Activated CD4-positive, alpha-beta T cell treated with anti-CD3 and anti-CD28 coated beads, Interleukin-2, amount 10 ng/mL, durations not matched to agents 7 days and 5 days (primary cell): Measurements from ENCODE around the gene EVL. TPM values are rescaled to one million over a fixed set of nuclear protein-coding genes. Genes with fewer than 3 reads are reported as not detected.

Experiments used
- CTCF ChIA-PET: fragments of 350-600 bp; sonication (Branson Sonifier 250); formaldehyde crosslinking; loops from one replicate; lab custom pipeline; 2021; ENCODE audit warnings: antibody characterized with exemption; lab: Charles Lee
- POLR2A ChIA-PET: fragments of 350-600 bp; sonication (Branson Sonifier 250); formaldehyde crosslinking; loops from one replicate; lab custom pipeline; 2021; ENCODE audit warnings: antibody characterized with exemption; lab: Charles Lee
- DNase-seq: peaks from one replicate; pipeline ENCODE4 v3.0.0-alpha.2; 2020
- H3K27ac Mint-ChIP-seq: one replicate; pipeline ENCODE4 v1.8.0; 2021; ENCODE audit warnings: mild to moderate bottlenecking, moderate library complexity, mixed read lengths
- H3K27me3 Mint-ChIP-seq: one replicate; pipeline ENCODE4 v1.8.0; 2021; ENCODE audit warnings: mixed read lengths
- H3K36me3 Mint-ChIP-seq: one replicate; pipeline ENCODE4 v1.8.0; 2021; ENCODE audit warnings: low read depth, mixed read lengths
- H3K4me1 Mint-ChIP-seq: one replicate; pipeline ENCODE4 v1.8.0; 2021; ENCODE audit warnings: mixed read lengths
- H3K4me3 Mint-ChIP-seq: one replicate; pipeline ENCODE4 v1.8.0; 2021; ENCODE audit warnings: mild to moderate bottlenecking, moderate library complexity, mixed read lengths
- H3K9me3 Mint-ChIP-seq: one replicate; pipeline ENCODE4 v1.8.0; 2021; ENCODE audit warnings: mixed read lengths
- total RNA-seq, 2 experiments: library from RNA; stranded (reverse); gene quantifications; one replicate each; pipeline ENCODE4 v1.2.3, GENCODE V29; 2021

EVL gene
- total RNA-seq, 2 experiments from 2014 or later: 1,017 to 1,048 TPM

DNA sequence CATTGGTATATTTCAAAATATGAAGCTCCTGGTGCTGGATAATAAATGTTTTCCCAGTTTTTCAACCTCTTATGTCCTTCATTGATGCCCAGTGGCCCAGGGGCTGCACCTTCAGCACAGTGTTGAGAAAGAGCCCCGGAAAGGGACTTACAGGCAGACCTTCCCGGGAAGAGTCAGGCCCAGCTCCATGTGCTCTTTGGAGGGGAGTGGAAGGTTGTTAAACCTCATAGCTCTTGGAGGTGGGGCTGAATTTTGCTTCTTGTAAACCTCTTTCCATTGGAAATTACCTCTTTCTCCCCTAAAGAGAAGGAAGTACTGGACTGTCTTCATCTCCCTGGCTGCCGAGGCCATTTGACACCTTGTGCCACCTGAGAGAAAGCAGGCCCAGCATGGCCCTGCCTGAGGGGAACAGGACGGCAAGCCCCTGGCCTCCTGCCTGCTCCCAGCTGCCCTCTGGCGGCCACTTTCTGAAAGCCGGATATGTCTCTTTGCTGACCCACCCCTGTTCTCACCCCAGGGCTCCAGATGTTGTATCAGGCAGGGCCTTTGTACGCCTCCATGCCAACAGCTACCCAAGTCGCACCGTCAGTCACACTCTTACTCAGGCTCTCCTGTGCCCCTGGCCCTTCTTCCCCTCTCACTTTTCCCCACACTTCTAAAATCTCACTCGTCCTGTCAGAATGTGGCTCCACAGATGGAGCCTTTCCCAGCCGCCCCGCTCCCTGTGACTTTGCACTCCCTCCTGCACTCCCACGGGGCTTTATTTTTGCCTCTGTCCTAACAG, 43.0 kb downstream of the EVL start:
- H3K4me1 Mint-ChIP-seq: peaks cover 80% of the 10 kb centered on the region
- no peaks in the 10 kb centered on the region for H3K27me3 Mint-ChIP-seq
- CTCF ChIA-PET: interaction anchor here (0.5 to 4.5 kb wide), 22 partner anchors 9 to 772 kb away, joined by 3 to 56 read pairs (median 6); partner anchors contain the start of gene EVL
- H3K4me3 Mint-ChIP-seq: no peak overlapping the region
- no peaks in the 10 kb centered on the region for H3K9me3 Mint-ChIP-seq
- POLR2A ChIA-PET: interaction anchor here (0.6 kb wide), 2 partner anchors 42 to 132 kb away, joined by 3 to 4 read pairs; no protein-coding TSS in a partner anchor
- DNase-seq: peak; percentile 88
- peaks cover 85% of the 10 kb centered on the region for H3K36me3 Mint-ChIP-seq
- H3K27ac Mint-ChIP-seq: peak overlapping the region; percentile 87

DNA sequence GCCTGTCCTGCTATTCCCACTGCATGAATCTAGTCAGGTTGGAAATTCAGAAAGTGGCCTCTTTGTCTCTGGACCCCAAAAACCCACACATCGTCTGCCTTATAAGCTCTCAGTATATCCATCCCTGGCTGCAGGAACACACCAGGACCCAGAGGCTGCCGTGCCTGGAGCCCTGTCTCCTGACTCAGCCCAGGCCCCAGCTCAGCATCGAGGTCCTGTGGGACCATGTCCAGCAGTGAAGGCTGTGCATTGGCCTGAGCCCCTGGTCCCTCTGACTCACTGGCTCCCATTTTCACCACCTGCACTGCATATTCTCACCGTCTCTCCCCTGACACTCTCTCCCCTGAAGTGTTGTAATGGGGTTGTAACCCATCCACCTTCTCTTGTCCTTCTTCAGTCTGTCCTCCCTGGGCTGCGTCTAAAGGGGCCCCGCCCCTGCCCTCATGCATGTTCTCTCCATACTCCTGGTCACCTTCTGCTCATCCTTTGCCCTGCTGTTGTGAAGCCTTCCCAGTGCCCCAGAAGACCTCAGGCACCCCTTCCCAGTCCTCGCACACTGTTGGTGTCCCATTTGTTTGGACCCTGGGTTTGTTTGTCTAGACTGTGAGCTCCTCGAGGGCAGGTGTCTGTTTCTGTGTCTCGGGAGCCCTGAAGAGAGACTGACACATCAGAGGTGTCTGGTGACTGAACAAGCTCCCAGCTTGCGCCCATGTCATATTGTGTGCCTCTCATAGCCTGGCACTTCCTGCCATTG, 43.8 kb downstream of the EVL start:
- CTCF ChIA-PET: interaction anchor here (0.6 to 4.5 kb wide), 21 partner anchors 11 to 447 kb away, joined by 3 to 56 read pairs (median 6); partner anchors contain the start of gene EVL
- Mint-ChIP-seq H3K27me3 (no peaks in the 10 kb centered on the region), H3K36me3 (peaks cover 84% of the 10 kb centered on the region), H3K4me3 (no peak overlapping the region), H3K4me1 (peaks cover 76% of the 10 kb centered on the region), H3K9me3 (no peaks in the 10 kb centered on the region), H3K27ac (peak overlapping the region; percentile 7)
- no peak for DNase-seq
- POLR2A ChIA-PET: no interaction called here

DNA sequence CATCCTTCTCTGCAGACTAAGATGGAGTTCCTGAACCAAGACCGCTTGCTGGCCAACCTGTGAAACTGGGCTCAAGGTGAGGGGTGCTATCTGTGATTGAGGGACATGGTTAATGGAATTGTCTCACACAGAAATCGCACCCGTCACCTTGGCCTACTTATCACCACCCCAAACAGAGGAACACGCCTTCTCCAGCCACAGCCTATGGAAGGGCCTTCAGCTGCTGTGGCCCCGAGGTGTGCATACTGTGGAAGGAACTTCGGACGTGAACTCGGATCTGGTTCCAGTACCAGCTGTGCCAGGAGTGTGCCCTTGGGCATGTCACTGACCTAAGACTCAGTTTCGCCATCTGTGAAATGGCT, 44.4 kb downstream of the EVL start:
- ChIA-PET CTCF (interaction anchor here (0.6 to 4.5 kb wide), 7 partner anchors 17 to 133 kb away, joined by 3 to 56 read pairs (median 8); partner anchors contain the start of gene EVL), POLR2A (no interaction called here)
- H3K9me3 Mint-ChIP-seq: no peaks in the 10 kb centered on the region
- no peaks in the 10 kb centered on the region for H3K27me3 Mint-ChIP-seq
- H3K4me3 Mint-ChIP-seq: no peak overlapping the region
- peaks cover 81% of the 10 kb centered on the region for H3K36me3 Mint-ChIP-seq
- H3K4me1 Mint-ChIP-seq: peaks cover 71% of the 10 kb centered on the region
- no peak for DNase-seq
- H3K27ac Mint-ChIP-seq: no peak overlapping the region

DNA sequence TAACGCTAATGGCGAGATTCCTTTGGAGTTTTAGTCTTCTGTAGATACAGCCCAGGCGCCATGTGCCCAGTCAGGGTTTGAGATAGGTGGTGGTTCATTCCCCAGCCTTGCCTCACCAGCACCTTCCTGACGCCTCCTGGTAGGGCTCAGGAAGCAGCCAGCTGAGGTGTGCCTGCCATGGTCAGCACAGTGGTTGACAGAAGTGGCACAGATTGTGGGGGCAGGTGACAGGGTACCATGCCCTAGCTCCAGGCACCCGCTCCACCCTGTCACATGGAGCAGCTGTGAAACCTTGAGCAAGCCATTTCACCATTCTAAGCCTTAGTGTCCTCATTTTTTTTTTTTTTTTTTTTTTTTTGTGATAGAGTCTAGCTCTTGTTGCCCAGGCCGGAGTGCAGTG, 45.6 kb downstream of the EVL start:
- Mint-ChIP-seq H3K27me3 (no peaks in the 10 kb centered on the region), H3K4me1 (peaks cover 60% of the 10 kb centered on the region), H3K9me3 (no peaks in the 10 kb centered on the region), H3K36me3 (peaks cover 82% of the 10 kb centered on the region), H3K27ac (no peak overlapping the region), H3K4me3 (no peak overlapping the region)
- no peak for DNase-seq
- ChIA-PET CTCF (interaction anchor here (4.5 kb wide), 1 partner anchor 43 kb away, joined by 56 read pairs; the partner anchor contains the start of gene EVL), POLR2A (no interaction called here)

DNA sequence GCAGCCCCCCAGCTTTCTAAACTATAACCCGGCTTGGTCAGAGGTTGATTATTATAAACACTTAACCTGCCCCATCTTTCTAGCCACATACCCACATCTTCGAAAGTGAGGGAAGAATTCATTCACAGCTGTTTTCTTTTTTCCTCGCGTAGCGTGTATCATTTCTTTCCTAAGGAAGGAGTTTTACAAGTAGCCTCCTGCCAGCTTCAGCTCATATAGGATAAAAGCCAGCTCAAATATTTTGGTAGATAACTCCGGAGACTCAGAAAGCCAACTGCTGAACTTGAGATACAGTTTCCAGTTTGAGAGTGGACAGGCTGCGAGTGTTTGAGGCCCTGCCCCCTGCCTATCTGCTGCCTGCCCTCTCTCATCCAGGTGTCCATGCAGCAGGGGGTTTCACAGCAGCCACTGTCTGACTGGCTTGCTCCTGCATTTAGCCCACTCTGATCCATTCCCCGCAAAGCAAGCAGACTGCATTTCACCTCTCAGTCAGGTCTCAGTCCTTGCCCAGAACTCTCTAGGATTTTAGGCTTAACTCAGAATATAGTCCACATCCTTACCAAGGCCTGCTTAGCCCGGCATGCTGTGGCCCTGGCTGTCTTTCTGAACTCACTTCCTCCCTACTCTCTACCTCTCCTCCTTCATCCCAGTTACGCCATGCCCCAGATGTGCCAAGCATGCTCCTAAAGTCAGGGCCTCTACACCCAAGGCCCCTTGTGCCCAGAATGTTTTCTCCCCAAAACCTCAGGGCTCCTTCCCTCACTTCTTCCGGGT, 46.9 kb downstream of the EVL start:
- H3K4me1 Mint-ChIP-seq: peaks cover 47% of the 10 kb centered on the region
- no peaks in the 10 kb centered on the region for H3K27me3 Mint-ChIP-seq
- DNase-seq: no peak
- H3K4me3 Mint-ChIP-seq: no peak overlapping the region
- CTCF ChIA-PET: interaction anchor here (0.7 to 2.5 kb wide), 3 partner anchors 8 to 131 kb away, joined by 3 to 11 read pairs (median 3); no protein-coding TSS in a partner anchor
- POLR2A ChIA-PET: no interaction called here
- peaks cover 78% of the 10 kb centered on the region for H3K36me3 Mint-ChIP-seq
- no peaks in the 10 kb centered on the region for H3K9me3 Mint-ChIP-seq
- peak overlapping the region; percentile 83 for H3K27ac Mint-ChIP-seq

DNA sequence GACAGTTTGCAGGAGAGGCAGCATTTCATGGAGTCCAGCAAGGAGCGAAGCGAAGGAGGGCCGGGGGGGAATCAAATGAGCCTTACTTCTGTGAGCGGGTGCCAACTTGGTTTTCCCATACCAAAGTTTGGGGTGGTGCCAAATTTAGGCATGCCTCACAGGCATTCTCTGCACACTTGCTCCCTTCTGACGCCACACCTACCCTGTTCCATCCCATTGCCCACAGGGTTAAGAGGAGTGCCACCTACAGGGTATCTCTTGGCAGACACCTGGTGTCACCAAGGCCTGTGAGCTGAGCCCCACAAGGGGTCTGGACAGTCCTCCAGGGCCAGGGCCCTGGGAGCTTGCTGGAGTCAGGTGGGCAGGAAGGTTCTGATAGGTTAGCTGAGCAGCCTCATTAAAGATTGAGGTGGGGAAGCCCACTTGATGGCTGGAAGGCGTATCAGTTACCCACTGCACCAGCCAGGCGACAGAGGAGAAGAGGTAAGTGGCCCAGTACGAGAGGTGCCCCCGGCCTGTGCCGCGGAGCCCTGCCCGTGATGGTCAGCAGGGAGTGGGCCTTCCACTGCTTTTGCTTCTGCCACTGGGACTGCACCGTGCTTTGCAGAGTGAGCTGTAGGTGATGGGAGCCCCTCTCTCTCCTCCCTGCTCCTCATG, 49.0 kb downstream of the EVL start:
- H3K4me3 Mint-ChIP-seq: no peak overlapping the region
- no peaks in the 10 kb centered on the region for H3K9me3 Mint-ChIP-seq
- H3K27me3 Mint-ChIP-seq: no peaks in the 10 kb centered on the region
- H3K36me3 Mint-ChIP-seq: peaks cover 79% of the 10 kb centered on the region
- DNase-seq: no peak
- H3K4me1 Mint-ChIP-seq: peaks cover 30% of the 10 kb centered on the region
- POLR2A ChIA-PET: no interaction called here
- CTCF ChIA-PET: interaction anchor here (0.6 to 2.5 kb wide), 4 partner anchors 10 to 42 kb away, joined by 3 to 11 read pairs (median 4); no protein-coding TSS in a partner anchor
- H3K27ac Mint-ChIP-seq: peak overlapping the region; percentile 19

DNA sequence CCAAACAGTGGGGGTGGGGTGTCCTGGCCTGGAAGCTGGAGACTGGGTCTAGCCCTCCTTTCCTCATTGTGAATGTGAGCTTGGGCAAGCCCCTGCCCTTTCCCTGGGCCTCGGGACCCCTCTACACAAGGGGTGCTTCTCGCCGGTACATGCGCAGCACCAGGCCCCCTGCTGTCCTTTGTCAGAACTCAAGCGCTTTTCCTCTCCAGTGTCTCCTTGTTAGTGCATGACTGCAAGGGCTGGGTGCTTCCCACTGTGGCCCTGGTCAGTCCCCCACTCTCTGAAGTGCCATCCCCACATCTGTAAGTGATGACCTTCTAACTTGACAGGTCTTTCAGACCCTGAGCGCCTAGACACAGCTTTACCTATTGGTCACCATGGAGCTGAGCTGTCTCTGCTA, 50.0 kb downstream of the EVL start:
- no peaks in the 10 kb centered on the region for H3K27me3 Mint-ChIP-seq
- no peak overlapping the region for H3K4me3 Mint-ChIP-seq
- ChIA-PET POLR2A (interaction anchor here (0.5 kb wide), 1 partner anchor 122 kb away, joined by 3 read pairs; no protein-coding TSS in a partner anchor), CTCF (interaction anchor here (1.2 to 1.6 kb wide), 2 partner anchors 12 to 35 kb away, joined by 3 to 4 read pairs; no protein-coding TSS in a partner anchor)
- H3K27ac Mint-ChIP-seq: peak overlapping the region; percentile 41
- H3K36me3 Mint-ChIP-seq: peaks cover 79% of the 10 kb centered on the region
- no peaks in the 10 kb centered on the region for H3K9me3 Mint-ChIP-seq
- peaks cover 26% of the 10 kb centered on the region for H3K4me1 Mint-ChIP-seq
- DNase-seq: no peak

DNA sequence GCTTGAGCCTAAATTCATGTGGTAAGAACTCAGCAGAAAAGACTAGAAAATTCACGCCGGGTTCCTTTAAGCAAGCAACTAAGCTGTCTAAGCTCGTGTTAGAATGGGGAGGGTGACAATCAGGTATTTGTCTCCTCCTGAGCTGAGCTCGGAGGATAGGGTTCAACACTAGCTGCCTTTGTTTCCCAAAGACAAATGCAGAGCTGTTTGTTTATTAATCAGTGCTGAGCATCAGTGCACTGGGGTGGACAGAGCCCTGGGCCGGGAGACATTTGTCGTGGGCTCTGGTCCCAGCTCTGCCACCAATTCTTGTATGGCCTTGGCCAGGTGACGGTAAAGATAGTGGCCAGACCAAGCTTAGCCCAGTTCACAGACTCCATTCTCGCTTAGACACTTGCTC, 50.5 kb downstream of the EVL start:
- H3K27me3 Mint-ChIP-seq: no peaks in the 10 kb centered on the region
- no peak for DNase-seq
- POLR2A ChIA-PET: interaction anchor here (0.5 kb wide), 1 partner anchor 122 kb away, joined by 3 read pairs; no protein-coding TSS in a partner anchor
- no peak overlapping the region for H3K4me3 Mint-ChIP-seq
- H3K4me1 Mint-ChIP-seq: peaks cover 26% of the 10 kb centered on the region
- H3K9me3 Mint-ChIP-seq: no peaks in the 10 kb centered on the region
- H3K27ac Mint-ChIP-seq: peak overlapping the region; percentile 41
- CTCF ChIA-PET: interaction anchor here (1.2 to 3.4 kb wide), 4 partner anchors 8 to 34 kb away, joined by 3 to 14 read pairs (median 4); no protein-coding TSS in a partner anchor
- peaks cover 79% of the 10 kb centered on the region for H3K36me3 Mint-ChIP-seq

DNA sequence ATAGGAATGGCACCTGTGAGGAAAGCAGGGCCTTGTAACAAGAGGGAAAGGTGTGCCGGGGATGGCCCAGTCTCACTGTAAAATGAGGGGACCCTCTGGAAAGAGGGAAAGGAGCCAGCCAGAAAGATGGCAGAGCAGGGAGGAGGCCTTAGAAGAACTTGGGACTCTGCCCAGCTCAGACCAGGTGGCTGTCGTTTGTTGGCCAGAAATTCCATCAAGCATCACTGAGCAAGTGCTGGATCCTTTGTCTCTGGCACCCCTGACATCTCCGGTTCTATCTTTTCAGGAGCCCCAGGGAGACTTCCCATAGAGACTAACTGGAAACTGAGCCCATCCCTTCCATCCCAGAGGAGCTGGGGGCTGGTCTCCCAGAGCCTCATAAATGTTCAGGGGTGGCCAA, 50.9 kb downstream of the EVL start:
- DNase-seq: no peak
- Mint-ChIP-seq H3K27me3 (no peaks in the 10 kb centered on the region), H3K36me3 (peaks cover 80% of the 10 kb centered on the region), H3K9me3 (no peaks in the 10 kb centered on the region), H3K27ac (no peak overlapping the region), H3K4me1 (peaks cover 26% of the 10 kb centered on the region), H3K4me3 (no peak overlapping the region)
- POLR2A ChIA-PET: no interaction called here
- CTCF ChIA-PET: interaction anchor here (1.2 to 3.4 kb wide), 4 partner anchors 8 to 34 kb away, joined by 3 to 14 read pairs (median 4); no protein-coding TSS in a partner anchor

DNA sequence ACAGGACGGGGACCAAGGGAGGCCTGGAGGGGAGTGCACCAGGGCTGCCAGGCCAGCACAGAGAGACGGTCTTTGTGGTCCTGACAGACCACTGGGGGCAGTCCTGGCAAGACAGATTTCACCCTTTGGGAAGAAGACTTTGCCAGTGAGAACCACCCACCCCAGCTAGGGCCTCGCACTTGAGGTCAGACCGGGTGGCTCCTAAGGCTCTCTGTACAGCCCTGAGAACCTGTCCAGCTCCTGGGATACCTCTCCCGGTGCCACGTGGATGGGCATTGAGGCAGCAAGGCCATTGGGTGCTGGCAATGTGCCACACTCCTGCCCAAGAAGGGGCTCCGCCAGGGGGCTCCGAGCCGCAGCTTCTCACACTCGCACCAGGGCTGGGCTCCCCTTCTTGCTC, 51.8 kb downstream of the EVL start:
- CTCF ChIA-PET: interaction anchor here (0.8 to 3.4 kb wide), 3 partner anchors 9 to 33 kb away, joined by 3 to 14 read pairs (median 4); no protein-coding TSS in a partner anchor
- no peak overlapping the region for H3K27ac Mint-ChIP-seq
- peaks cover 76% of the 10 kb centered on the region for H3K36me3 Mint-ChIP-seq
- H3K27me3 Mint-ChIP-seq: no peaks in the 10 kb centered on the region
- no peaks in the 10 kb centered on the region for H3K9me3 Mint-ChIP-seq
- H3K4me1 Mint-ChIP-seq: peaks cover 24% of the 10 kb centered on the region
- DNase-seq: no peak
- no peak overlapping the region for H3K4me3 Mint-ChIP-seq
- POLR2A ChIA-PET: no interaction called here

DNA sequence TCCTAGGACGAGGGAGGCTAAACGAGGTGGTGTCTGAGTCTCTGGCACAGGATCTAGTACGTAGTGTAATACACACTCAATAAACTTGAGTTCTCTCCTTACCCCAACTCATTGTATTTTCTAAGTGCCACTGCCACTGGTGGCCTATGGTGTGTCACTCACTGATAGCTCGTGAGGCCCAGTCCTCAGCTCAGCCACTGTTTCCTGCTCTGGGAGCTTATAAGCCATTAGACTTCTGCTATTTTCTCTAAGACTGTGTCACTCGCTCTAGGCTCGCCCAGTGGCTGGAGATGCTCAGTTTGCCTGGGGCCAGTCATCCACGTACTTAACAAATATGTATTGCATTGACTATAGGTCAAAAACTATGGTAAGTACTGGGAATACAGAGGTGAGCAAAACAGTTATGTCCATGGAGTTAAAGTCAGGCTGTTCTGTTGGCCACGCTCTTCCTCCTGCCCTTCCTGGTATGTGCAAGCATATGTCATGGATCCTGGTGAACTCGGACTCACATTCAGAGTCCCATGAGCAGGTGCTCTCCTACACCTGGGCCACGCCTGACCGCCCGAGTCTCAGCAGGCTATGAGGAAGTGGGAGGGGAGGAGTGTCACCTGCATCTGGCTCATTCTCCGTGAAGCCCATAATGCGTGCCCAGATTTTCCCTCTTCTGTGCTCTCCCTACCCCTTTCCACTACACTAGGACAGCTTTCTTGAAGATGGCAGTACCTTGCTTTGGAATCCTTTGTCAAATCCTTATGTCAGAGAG, 52.6 kb downstream of the EVL start:
- no peak for DNase-seq
- Mint-ChIP-seq H3K36me3 (peaks cover 68% of the 10 kb centered on the region), H3K27ac (peak overlapping the region; percentile 28), H3K9me3 (no peaks in the 10 kb centered on the region), H3K4me1 (peaks cover 17% of the 10 kb centered on the region), H3K4me3 (no peak overlapping the region), H3K27me3 (no peaks in the 10 kb centered on the region)
- POLR2A ChIA-PET: no interaction called here
- CTCF ChIA-PET: interaction anchor here (0.7 to 3.4 kb wide), 2 partner anchors 10 to 75 kb away, joined by 3 to 14 read pairs; no protein-coding TSS in a partner anchor
